Loucy (cell line): ENCODE data around the gene DNASE1.
A peak's percentile ranks its signal among the peaks of the same experiment; 100 is the strongest.

Experiments
- CTCF ChIP-seq: fragments of 200-600 bp; sonication (generic); conservative IDR thresholded peaks from 2 replicates; pipeline ENCODE4 v1.5.1; 2014; ENCODE audit warnings: mild to moderate bottlenecking, antibody characterized with exemption, low read length
- EZH2phosphoT487 ChIP-seq: fragments of 200-600 bp; IDR thresholded peaks from 2 replicates; pipeline ENCODE4 v1.6.1; 2018; ENCODE audit warnings: antibody characterized with exemption, mild to moderate bottlenecking, moderate library complexity, borderline replicate concordance

- TF ChIP-seq CTCF, result peak; percentile 46
- TF ChIP-seq EZH2phosphoT487, result no peak
Observed at GRCh38 chr16:3665508-3665907, 11.0 kb downstream of the DNASE1 start.
